ENCODE data around the gene OXSR1. TPM values are rescaled to one million over a fixed set of nuclear protein-coding genes. Genes with fewer than 3 reads are reported as not detected.

OXSR1 gene
- total RNA-seq, 4 donors from 2014 or later: 27.0 to 46.7 (median 32.9) TPM

GRCh38 chr3:38203690-38204089 is 38.4 kb downstream of the OXSR1 start:
- Histone ChIP-seq H3K4me1 (peaks cover 0 to 12% (median 6%) of the 10 kb centered on the region in 4 donors), H3K4me3 (no peak overlapping the region), H3K9me3 (no peaks in the 10 kb centered on the region), H3K27ac (replicated peaks in 1 of 4) (no peak overlapping the region), H3K36me3 (peaks cover 9 to 39% (median 28%) of the 10 kb centered on the region in 4 donors), H3K27me3 (no peaks in the 10 kb centered on the region)
- no peak for DNase-seq (ENCODE audit: extremely low spot score)
- WGBS: 100% methylated on average over 2 of the region's 2 CpGs
- TF ChIP-seq POLR2AphosphoS5 (IDR thresholded peaks at IDR 0.05) (no peak), EP300 (IDR thresholded peaks at IDR 0.05) (no peak), POLR2A (IDR thresholded peaks at IDR 0.05; ENCODE audit: low read depth) (no peak), CTCF (IDR thresholded peaks at IDR 0.05) (no peak)
- intact Hi-C loops (cut with DNase I): no loop called here

- peaks cover under 1 to 36% (median 18%) of the 10 kb centered on the region in 4 donors for H3K36me3 ChIP-seq
- no peak overlapping the region for H3K27ac ChIP-seq (replicated peaks in 1 of 4)
- DNase-seq (ENCODE audit: extremely low spot score): no peak
- intact Hi-C loops (cut with DNase I): no loop called here
- TF ChIP-seq EP300 (IDR thresholded peaks at IDR 0.05) (no peak), POLR2AphosphoS5 (IDR thresholded peaks at IDR 0.05) (no peak), CTCF (IDR thresholded peaks at IDR 0.05) (no peak), POLR2A (IDR thresholded peaks at IDR 0.05; ENCODE audit: low read depth) (no peak)
- H3K4me3 ChIP-seq: no peak overlapping the region
- H3K9me3 ChIP-seq: no peaks in the 10 kb centered on the region
- 91% methylated on average over 4 of the region's 4 CpGs for WGBS
- peaks cover 0 to 12% (median 6%) of the 10 kb centered on the region in 4 donors for H3K4me1 ChIP-seq
- no peaks in the 10 kb centered on the region for H3K27me3 ChIP-seq
Observed at GRCh38 chr3:38204599-38205471, 39.5 kb downstream of the OXSR1 start.

- H3K9me3 ChIP-seq: no peaks in the 10 kb centered on the region
- no peak overlapping the region for H3K27ac ChIP-seq (replicated peaks in 1 of 4)
- H3K4me3 ChIP-seq: no peak overlapping the region
- intact Hi-C loops (cut with DNase I): no loop called here
- TF ChIP-seq POLR2AphosphoS5 (IDR thresholded peaks at IDR 0.05): no peak
- TF ChIP-seq POLR2A (IDR thresholded peaks at IDR 0.05; ENCODE audit: low read depth): no peak
- TF ChIP-seq EP300 (IDR thresholded peaks at IDR 0.05): no peak
- no peak for TF ChIP-seq CTCF (IDR thresholded peaks at IDR 0.05)
- no peaks in the 10 kb centered on the region for H3K27me3 ChIP-seq
- H3K36me3 ChIP-seq: peaks cover 0 to 34% (median 14%) of the 10 kb centered on the region in 4 donors
- no peak for DNase-seq (ENCODE audit: extremely low spot score)
- peaks cover 0 to 12% (median 6%) of the 10 kb centered on the region in 4 donors for H3K4me1 ChIP-seq
- 86% methylated on average over 3 of the region's 3 CpGs for WGBS
Observed at GRCh38 chr3:38205472-38205805, 40.1 kb downstream of the OXSR1 start.

GRCh38 chr3:38207254-38208003 is 42.1 kb downstream of the OXSR1 start:
- H3K9me3 ChIP-seq: no peaks in the 10 kb centered on the region
- H3K27me3 ChIP-seq: no peaks in the 10 kb centered on the region
- TF ChIP-seq CTCF (IDR thresholded peaks at IDR 0.05): no peak
- TF ChIP-seq POLR2A (IDR thresholded peaks at IDR 0.05; ENCODE audit: low read depth): no peak
- TF ChIP-seq EP300 (IDR thresholded peaks at IDR 0.05): no peak
- no peak for TF ChIP-seq POLR2AphosphoS5 (IDR thresholded peaks at IDR 0.05)
- H3K36me3 ChIP-seq: peaks cover 0 to 29% (median 12%) of the 10 kb centered on the region in 4 donors
- H3K27ac ChIP-seq (replicated peaks in 1 of 4): no peak overlapping the region
- H3K4me1 ChIP-seq: peaks cover 11 to 16% (median 11%) of the 10 kb centered on the region in 4 donors
- intact Hi-C loops (cut with DNase I): no loop called here
- WGBS: 82% methylated on average over 4 of the region's 4 CpGs
- H3K4me3 ChIP-seq: no peak overlapping the region
- no peak for DNase-seq (ENCODE audit: extremely low spot score)

All from esophagus muscularis mucosa (tissue), 4 donors.